ENCODE measurements around the gene KRT25. TPM values are rescaled to one million over a fixed set of nuclear protein-coding genes. Genes with fewer than 3 reads are reported as not detected.

Gene KRT25
- total RNA-seq, 4 donors from 2014 or later, result not detected

GRCh38 chr17:40699371-40699770 is 55.8 kb downstream of the KRT25 start:
- intact Hi-C loops (cut with DNase I; ENCODE audit: low total_unique reads) (no loop called here), in situ Hi-C loops (cut with MboI; ENCODE audit: low pct_ligation_motif_present in 1 of 4, low pct_unique_long_range_greater_than_20kb in 1 of 4, low sequenced_read_pairs in 3 of 4) (no loop called here)
- DNase-seq, result no peak
- Histone ChIP-seq H3K27me3 (peaks cover 28% of the 10 kb centered on the region), H3K4me1 (peaks cover 0 to 14% (median 0%) of the 10 kb centered on the region in 4 donors), H3K9me3 (no peaks in the 10 kb centered on the region), H3K27ac (no peak overlapping the region), H3K4me3 (no peak overlapping the region), H3K36me3 (no peaks in the 10 kb centered on the region)
- no peak for TF ChIP-seq EP300 (IDR thresholded peaks at IDR 0.05; ENCODE audit: low read depth)
- no peak for TF ChIP-seq CTCF (IDR thresholded peaks at IDR 0.05)
- no peak for TF ChIP-seq POLR2A (IDR thresholded peaks at IDR 0.05)
- no peak for TF ChIP-seq POLR2AphosphoS5 (IDR thresholded peaks at IDR 0.05)
- WGBS, 2 donors (ENCODE audit: low coverage in 1 of 2), result 61 to 78% methylated on average over 9 of the region's 9 CpGs

Other genes with a start within 250 kb of the KRT25 start
- 1 to 10 TPM in 2 of 4 donors, under 1 TPM in 1, not detected in 1; 0.14 to 5.4 (median 4.9) TPM for gene CCR7, start 189.9 kb downstream of the KRT25 start, total RNA-seq
- gene SMARCE1, start 107.5 kb downstream of the KRT25 start, total RNA-seq, result 10 to 100 TPM; 43.0 to 87.2 (median 61.6) TPM
- gene KRT222, start 90.2 kb downstream of the KRT25 start, total RNA-seq, result under 1 TPM in 2 of 4 donors, not detected in 2; 0.27 to 0.48 TPM
- 10 to 100 TPM in 1 of 4 donors, 1 to 10 TPM in 1, under 1 TPM in 1, not detected in 1; 0.64 to 13.5 (median 4.9) TPM for gene KRT24, start 51.6 kb downstream of the KRT25 start, total RNA-seq
- not detected for gene KRT26, start 16.9 kb upstream of the KRT25 start, total RNA-seq
- gene KRT27, start 27.2 kb upstream of the KRT25 start, total RNA-seq, result 1 to 10 TPM in 1 of 4 donors, not detected in 3; 1.1 TPM
- gene KRT28, start 44.6 kb upstream of the KRT25 start, total RNA-seq, result not detected
- 10 to 100 TPM in 2 of 4 donors, 1 to 10 TPM in 1, not detected in 1; 2.2 to 12.7 (median 11.7) TPM for gene KRT10, start 67.3 kb upstream of the KRT25 start, total RNA-seq
- 10 to 100 TPM in 1 of 4 donors, 1 to 10 TPM in 1, under 1 TPM in 1, not detected in 1; 0.40 to 20.0 (median 3.8) TPM for gene KRT12, start 111.9 kb upstream of the KRT25 start, total RNA-seq
- gene KRT20, start 129.9 kb upstream of the KRT25 start, total RNA-seq, result 100 to 1,000 TPM; 207 to 797 (median 735) TPM
- 1 to 10 TPM in 2 of 4 donors, not detected in 2; 1.1 to 2.5 TPM for gene KRT23, start 182.3 kb upstream of the KRT25 start, total RNA-seq
- not detected for gene KRT39, start 211.6 kb upstream of the KRT25 start, total RNA-seq
- under 1 TPM in 1 of 4 donors, not detected in 3; 0.48 TPM for gene KRT40, start 229.0 kb upstream of the KRT25 start, total RNA-seq
- not detected for gene KRTAP3-3, start 238.8 kb upstream of the KRT25 start, total RNA-seq
- gene KRTAP3-2, start 244.6 kb upstream of the KRT25 start, total RNA-seq, result not detected

All from transverse colon (tissue), 4 donors.